Measurements from ENCODE around the gene P2RY12. TPM values are rescaled to one million over a fixed set of nuclear protein-coding genes. Genes with fewer than 3 reads are reported as not detected.

The P2RY12 gene
- polyA plus RNA-seq (ENCODE audit: insufficient read length in 10 of 10): 1 to 10 TPM in 3 of 10 donors, under 1 TPM in 7; 0.58 to 1.7 (median 0.93) TPM
- long read RNA-seq, donor 1, partial matches to known transcripts: 0 of 1 reads
- long read RNA-seq, donor 1, other reads (novel, unspliced or antisense): 0 of 1 reads
- long read RNA-seq, donor 2: 0 reads
- long read RNA-seq, donor 3: 0 reads
- long read RNA-seq, donor 4: 0 reads
- long read RNA-seq, donor 5: 0 reads
- long read RNA-seq, donor 6: 0 reads
- long read RNA-seq, donor 7, partial matches to known transcripts: 0 of 1 reads
- long read RNA-seq, donor 7, other reads (novel, unspliced or antisense): 0 of 1 reads
- long read RNA-seq, donor 8: 0 reads
- long read RNA-seq, donor 9: 0 reads

DNA sequence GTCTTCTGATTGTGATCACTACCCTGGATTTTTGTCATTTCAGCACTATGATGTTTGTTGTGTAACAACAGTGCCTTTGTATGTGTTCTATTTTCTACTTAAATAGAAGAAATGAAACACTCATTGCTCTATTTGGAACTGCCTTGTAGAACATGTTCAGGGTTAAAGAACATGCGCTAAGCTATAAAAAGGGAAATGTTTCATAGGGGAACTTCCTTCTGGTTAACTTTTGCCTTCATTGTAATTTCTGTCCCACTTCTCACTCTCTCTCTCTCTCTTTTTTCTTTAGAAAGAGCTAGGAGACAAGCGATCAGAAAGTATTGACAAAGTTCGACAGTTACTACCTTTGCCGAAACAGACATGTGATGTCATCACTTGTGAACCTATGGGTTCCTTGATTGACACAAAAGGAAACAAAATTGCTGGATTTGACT lies at the start of gene P2RY12:
TSS of gene P2RY12 (minus strand) at position 13 of the 434 bp plus-strand sequence. CDS start 45,908 bp downstream, outside the sequence.
- DNase-seq: no peak

DNA sequence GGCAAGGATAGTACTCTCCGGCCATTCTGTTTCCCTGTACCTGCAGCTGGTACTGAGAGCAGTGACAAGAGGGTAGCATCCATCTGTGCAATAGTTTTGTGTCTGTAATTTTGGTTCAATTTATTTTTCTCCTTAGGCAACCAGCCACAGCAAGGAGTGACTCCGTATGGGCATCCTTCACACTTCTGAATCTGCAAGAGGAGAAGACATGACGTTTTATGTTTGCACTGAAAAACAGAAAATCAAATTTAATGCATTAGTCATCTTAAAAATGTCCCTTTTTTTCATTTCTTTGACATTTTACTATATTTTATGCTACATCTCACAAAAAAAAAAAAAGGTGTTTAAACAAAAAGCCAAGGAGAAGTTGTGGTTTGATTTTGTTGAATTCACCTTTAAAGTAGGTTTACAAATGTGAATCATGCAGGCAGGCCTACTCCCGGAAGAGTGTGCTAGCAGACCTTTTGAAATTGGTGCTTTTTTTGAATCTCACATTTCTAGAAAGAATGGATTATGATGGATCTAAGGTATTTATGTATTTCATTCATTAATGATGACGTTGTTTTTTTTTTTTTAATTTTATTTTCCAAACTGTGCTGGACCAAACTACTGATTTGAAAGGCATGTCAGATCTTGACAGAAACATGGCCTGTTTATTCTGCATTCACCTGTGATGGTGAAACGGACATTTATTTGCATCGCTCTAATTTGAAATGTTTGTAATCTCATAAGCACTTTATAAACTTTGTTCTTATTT lies 48.2 kb upstream of the P2RY12 start:
- DNase-seq: no peak

DNA sequence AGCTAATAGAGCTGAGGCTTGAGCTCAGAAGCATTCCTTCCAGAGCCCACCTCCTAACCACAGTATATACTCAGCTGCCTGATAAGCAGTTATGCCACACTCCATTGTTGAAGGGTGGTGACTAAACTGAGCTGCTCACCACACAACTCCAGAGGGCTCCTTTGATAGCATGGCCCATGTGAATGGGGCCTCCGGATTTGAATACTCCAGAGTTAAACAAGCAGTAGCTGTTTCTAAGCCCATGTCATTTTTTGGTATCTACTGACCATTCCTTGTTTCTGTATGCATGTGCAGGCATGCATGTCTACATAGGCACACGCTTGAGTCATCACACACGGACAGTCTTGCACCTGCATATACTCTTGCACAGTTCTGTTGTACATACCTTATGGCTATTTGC lies 47.4 kb upstream of the P2RY12 start:
- DNase-seq: no peak

DNA sequence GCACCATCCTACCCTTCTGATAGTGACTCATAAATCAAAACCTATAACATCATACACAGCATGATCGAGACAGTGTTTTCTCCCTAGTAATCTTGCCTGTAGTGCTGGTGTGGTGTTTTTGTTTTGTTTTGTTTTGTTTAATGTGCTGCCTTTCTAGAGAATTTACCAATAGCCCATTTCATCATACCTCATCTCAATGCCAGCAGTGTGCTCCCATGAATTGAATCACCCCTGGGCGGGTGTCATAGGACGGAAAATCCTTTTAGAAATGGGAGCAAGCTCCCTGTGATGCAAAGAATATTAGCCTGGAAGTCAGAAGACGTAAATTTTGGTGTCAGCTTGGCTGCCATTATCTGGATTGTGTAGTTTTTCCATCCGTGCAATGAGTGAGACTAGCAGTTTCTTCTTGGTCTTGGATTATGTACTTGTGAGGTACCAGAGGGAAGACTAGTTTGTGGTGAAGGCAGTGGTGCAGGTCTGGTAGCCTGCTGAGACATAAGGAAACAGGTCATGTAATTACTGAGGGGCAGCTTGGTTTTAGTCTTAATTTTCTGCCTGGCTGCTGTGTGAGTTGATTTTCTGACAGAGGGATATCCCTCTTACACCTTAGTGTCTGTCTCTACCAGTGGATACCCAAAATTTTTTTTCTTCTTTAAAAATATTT lies 46.4 kb upstream of the P2RY12 start:
- DNase-seq: no peak

DNA sequence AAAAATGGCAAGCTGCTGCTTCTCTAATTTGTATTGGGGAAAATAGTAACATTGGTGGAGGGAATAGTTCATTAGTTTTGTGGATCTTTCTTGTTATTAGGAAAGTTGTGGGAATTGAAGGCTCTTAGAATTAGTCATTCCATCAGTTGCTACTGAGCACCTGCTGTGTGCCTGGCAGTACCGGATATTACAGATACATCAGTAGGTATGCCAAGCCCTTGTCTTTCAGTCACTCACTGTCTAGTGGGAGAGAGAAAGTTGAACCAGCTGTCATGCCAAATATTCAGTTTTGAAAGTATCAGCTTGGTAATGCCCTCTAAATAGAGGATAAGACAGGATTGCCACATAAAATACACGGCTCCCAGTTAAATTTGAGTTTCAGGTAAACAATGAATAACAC lies 43.8 kb upstream of the P2RY12 start:
- DNase-seq: no peak

DNA sequence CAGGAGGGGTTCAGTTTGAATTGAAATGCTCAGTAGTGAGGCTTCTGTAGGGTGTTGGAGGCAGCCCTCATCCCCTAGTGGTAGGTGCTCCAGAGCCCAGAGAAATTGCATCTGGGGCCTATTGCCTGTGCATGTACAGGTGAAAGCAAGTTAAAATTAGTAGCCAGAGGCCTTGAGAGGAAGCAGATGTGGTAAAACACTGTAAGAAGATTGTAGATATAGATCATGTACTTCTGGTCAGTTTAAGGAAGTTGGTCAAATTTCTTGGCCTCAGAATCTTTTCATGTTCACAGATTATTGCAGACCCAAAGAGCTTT lies 41.7 kb upstream of the P2RY12 start:
- no peak for DNase-seq

DNA sequence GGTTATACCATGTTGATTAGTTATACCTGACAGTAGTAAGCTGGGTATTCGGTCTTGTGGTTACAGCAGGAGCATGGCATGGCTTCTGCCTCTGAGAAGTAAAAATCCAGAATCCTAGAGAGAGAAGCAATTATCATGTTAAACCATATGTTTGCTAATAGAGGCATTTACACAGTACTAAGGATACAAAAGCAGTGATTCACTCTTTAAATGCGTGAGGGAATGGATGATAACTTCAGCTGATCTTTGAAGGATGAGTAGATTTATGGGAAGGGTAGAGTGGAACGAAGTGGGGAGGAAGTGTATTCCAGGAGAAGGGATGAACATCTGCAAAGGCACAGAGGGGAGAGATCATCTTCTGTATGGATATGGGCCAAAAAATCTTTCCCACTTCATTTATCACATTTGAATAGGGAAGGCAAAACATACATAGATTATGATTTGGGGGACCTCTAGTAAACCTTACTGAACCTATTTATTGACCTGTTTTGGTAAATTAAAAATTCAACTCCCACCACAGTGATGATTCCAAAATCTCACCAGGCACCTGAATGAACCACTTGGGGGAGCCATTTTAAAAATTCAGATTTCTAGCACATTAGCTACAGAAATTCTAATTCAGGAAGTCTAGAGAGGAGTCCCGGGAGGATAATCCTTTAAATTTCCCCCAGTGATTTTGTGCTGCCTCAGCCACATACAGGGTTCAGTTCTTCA lies 41.2 kb upstream of the P2RY12 start:
- DNase-seq: peak in 1 of 3 donors; percentile 26

DNA sequence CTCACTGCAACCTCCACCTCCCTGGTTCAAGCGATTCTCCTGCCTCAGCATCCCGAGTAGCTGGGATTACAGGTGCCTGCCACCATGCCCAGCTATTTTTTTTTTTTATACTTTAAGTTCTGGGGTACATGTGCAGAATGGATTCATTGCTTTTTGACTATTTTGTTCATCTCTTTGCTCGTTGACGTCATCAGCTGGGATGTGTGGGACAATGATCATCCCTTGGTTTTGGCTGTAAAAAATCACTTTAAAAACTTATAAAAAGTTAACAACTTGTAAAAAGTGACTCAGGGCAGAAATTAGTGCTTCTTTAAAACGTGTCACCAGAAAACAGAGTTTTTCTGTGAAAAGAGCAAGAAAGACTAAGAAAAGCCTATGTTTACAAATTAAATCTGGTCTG lies 38.5 kb upstream of the P2RY12 start:
- DNase-seq: no peak

DNA sequence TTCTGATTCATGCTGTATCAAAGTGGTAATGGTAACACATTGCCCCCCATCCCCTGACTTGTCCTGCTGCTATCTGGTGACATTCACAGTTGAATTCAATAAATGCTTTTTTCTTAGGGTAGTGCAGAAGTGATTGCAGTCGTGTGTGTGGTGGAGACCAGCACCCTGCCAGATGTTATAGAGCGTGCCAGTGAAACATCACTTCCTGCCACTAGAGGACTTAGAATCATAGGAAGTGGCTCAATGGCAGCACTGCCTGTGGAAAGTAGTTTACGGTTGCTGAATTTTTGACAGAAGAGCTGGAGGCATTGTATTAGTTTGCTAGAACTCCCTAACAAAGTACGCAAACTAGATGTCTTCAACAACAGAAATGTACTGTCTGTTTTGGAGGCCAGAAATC lies 37.4 kb upstream of the P2RY12 start:
- DNase-seq: no peak

DNA sequence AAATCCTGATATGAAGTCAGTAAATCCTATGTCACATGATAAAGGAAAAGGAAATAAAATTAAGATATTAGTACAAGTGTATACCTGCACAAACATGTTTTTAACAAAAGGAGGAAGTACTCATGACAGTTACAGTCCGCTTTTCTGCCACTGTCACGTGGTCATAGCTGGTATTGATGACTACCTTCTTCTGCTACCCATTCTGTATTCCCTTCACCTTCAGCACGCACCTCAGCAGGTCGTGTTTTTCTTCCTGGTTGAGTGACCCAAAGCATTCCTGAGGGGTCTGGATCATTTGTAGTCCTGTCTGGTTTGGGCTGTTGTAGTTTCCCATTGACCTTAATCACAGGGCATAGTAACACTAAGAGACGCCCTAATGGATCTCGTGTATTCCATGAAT lies 35.3 kb upstream of the P2RY12 start:
- DNase-seq: no peak

DNA sequence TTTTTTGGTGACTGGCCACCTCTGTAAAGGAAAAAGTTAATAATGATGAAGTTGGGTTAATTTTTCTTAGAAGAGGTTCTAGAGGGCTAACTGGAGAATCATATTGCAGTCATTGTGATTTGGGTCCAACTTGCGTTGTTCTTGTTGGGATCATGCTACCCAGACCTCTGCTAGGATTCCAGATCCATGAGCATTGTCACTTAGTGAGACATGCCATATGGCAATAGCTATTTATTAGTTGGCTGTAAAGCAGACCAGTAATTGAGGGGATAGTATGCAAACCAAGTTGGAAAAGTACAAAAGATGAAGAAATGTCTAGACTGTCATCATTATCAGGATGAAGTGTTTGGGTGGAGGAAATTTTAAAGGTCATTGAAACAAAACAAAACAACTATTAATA lies 30.7 kb upstream of the P2RY12 start:
- no peak for DNase-seq

DNA sequence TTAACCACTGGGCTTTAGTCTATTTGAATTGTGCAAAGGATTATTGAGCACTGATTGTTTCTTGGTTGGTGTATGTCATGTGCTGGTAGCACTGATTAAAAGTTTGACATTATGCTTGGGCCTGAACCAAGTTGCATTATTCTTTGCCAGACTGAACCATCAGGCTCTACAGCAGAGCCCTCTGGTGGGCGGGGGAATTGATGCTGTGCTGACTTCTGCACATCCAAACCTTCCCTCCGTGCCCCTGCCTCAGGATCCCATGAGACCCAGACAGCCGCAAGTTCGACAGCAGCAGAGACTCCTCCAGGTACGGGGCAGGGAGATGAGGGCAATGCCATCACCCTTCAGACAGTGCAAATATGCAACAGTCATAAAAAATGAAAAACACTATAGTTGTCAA lies 28.4 kb upstream of the P2RY12 start:
- no peak for DNase-seq

DNA sequence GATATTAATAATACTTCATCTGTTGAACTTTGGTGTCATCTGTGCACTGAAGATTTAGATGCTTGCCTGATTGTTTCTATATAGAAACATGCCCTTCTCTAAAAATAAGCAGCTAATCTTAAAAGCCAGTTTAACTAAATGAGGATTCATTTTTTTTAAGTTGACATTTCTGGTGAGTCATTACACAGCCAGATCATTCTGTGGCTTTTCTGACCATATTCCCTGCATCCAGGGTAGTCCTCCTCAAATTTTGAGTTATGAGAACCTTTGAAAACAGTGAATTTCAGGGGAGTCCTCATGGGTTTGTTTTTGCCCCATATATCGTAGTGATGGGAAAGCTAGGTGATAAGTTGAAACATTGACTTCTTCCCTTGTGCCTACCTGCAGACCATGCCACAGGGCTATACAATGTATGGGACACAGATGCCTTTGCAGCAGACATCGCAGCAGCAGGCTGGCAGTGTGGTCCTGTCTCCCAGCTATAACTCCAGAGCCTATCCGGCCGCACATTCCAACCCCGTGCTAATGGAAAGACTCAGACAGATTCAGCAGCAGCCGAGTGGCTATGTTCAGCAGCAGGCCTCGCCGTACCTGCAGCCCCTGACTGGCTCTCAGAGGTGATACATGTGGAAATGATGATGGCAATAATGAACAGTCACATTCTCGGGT lies 26.5 kb upstream of the P2RY12 start:
- no peak for DNase-seq

DNA sequence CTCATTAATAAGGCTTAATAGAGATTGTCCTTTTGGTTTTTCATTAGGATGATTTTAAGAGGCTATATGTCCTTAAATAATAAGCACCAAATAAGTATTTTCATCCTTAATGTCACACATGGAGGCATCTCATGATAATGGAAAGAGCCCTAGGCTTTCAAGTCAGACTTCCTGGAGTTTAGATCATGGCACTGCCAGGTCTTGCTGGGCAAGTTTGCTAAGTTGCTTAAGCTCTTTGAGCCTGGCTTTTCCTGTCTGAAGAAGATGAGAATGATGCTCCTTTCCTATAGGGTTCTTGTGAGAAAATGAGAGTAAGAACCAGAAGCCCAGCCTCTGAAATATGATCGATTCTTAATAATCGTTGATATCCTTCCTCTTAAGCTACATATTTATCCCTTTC lies 23.4 kb upstream of the P2RY12 start:
- no peak for DNase-seq

DNA sequence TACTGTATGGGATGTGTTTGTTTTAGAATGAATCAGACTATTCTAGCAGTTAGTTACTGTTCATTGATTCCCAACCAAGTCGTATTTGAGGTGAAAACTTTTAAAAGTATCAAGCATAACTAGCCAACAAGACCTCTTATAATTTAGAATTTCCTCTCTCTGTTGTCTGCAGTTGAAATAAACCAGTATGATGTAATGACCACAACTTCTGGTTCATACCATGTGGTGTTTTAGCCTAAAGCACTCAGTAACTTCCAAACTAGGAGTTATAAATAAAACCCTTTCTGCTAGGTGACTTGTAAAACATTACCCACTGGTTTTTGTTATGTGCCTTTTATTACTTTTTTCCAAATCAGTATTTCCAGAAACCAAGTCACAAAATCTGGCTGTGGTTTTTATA lies 19.8 kb upstream of the P2RY12 start:
- DNase-seq: no peak

DNA sequence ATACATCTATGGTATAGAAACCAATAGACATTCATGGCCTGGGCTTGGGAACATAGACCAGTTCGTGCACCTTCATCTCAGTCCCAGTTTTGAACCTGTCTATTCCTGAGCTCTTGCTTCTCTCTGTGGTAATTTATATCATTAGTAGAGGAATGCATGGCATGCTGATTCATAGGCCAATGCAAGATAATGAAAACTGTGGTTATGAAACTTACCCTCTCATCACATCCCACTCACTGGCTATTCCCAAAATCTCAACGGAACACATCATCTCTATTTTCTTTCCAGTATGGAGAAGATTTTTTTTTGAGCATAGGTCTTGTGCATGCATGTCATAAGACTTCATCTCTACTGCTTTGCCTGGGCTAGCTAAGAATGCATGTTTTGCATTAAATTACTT lies 18.7 kb upstream of the P2RY12 start:
- DNase-seq: peak in 1 of 3 donors; percentile 65

DNA sequence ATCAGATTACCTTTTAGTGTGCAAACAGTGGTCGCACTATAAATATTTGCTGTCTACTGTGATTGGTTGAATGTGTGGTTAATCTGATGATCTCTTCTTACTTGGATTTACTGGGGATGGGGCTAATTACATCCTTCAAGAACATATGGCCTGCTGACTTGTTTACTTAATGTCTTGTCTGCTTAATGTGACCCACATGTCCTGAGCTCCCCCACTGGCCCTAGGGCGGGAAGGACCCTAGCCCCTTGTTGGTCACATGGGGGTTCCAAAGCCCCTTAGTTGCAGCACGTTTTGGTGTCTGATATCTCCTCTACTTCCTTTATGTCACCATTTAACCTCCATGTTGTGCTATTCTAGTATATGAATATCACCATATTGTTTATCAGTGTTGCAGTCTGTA lies 17.8 kb upstream of the P2RY12 start:
- no peak for DNase-seq

DNA sequence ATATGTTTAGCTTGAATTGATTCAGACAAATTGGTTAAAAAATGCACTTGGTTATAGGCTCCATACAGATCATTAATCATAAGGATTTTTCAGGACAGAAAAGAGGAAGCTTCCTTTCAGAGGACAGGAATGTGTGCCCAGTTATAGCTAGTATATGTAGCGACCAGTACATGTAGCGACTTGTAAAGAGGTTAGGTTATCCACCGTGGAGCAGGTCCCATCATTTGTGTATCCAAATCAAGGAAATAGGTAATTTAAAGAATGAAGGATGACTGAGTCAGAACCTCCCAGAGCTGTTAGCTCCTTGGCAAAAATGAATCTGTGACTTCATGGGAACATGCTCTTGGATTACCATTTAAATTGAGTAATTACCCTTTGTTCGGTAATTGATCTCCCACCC lies 15.8 kb upstream of the P2RY12 start:
- DNase-seq: no peak

DNA sequence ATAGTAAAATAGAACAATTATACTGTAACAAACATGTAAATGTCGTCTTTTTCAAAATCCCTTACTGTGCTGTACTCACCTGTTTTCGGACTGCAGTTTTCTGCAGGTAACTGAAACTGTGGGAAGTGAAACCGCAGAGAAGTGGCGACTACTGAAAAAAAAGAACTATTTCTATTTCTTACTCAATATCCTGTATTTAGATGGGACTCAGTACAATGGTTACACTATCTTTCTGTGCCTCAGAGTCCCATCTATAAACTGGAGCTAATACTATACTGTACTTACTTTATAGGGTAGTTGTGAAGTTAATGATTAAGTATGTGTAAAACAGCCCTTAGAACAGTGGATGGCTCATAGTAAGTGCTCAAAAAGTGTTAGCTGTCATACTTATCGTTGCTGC lies 14.3 kb upstream of the P2RY12 start:
- no peak for DNase-seq

DNA sequence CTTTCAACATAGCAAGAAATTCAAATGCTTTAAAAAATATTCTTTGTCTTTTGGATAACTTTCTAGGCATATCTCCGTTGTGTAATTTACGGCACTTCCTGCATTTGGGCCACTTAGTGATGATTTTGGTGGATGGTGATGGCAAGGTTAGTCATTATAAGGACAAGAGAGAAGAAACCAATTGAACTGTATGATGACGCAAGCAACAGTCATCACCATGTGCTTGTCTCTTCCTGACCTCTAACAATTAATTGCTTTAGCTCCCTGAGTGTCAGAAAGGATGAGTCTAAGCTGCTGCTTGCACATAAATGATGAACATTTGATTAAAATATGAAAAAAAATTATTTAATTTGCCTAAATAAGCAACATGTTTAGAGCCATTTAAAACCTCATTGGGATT lies 11.3 kb upstream of the P2RY12 start:
- DNase-seq: no peak

DNA sequence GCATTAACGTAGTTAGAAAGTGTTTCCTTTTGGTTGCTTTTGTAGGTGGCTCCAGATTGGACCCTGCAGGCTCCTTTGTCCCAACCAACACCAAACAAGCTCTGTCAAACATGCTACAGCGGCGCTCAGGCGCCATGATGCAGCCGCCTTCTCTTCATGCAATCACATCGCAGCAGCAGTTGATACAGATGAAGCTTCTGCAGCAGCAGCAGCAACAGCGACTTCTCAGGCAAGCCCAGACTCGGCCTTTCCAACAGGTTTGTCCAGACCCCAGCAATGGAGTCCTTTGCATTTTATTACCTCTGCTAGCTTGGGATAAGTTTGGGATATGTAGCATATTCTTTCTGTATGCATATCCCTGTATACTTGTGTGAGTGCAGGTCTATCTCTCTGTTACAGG lies 10.1 kb upstream of the P2RY12 start:
- DNase-seq: no peak

DNA sequence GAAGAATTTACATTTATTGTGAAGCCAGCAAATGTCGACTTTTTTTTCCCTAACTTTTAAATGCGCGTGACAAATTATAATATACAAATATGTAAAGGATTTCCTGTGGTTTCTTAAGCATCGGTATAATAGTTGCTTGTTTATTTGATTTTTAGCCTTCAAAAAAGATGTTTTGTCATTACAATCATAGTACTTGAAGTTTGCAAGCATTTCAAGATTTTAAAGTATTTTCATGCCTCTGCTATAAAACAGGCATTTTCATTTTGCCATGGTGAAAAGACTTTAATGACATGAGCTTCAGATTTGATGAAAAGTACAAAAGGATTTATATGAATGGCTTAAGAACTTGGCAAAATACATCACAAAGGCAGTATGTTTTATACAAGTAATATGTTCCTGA lies 9.4 kb upstream of the P2RY12 start:
- no peak for DNase-seq
